ENCODE data around the gene GABRB2.

GABRB2 gene

GRCh38 chr5:161314033-161314432, 232.5 kb downstream of the GABRB2 start:
- H3K9ac ChIP-seq (ENCODE audit: low read depth, low read length), result no peak overlapping the region
- no peaks in the 10 kb centered on the region for H3K79me2 ChIP-seq (ENCODE audit: insufficient read depth, low read length)
- no peak for DNase-seq
- H2AFZ ChIP-seq (ENCODE audit: low read depth, low read length), result no peak overlapping the region
- H3K27me3 ChIP-seq (ENCODE audit: insufficient read depth, low read length, poor library complexity), result no peaks in the 10 kb centered on the region
- H3K9me3 ChIP-seq (ENCODE audit: insufficient read depth, low read length, severe bottlenecking), result no peaks in the 10 kb centered on the region
- TF ChIP-seq EZH2 (IDR thresholded peaks at IDR 0.05; ENCODE audit: borderline replicate concordance, low read depth, low read length, severe bottlenecking) (no peak), CTCF (IDR thresholded peaks at IDR 0.05; ENCODE audit: borderline replicate concordance, extremely low read depth, low read length, poor library complexity, severe bottlenecking) (no peak)
- no peak for ATAC-seq (ENCODE audit: insufficient read depth, low read depth)
- H3K36me3 ChIP-seq (ENCODE audit: insufficient read depth, low read length), result no peaks in the 10 kb centered on the region
- no peak overlapping the region for H3K27ac ChIP-seq (ENCODE audit: low read length)
- no peaks in the 10 kb centered on the region for H4K20me1 ChIP-seq (ENCODE audit: insufficient read depth, low read length)
- H3K4me2 ChIP-seq (ENCODE audit: insufficient read depth, low read length), result no peak overlapping the region
- H3K4me1 ChIP-seq (ENCODE audit: insufficient read depth, low read length), result no peaks in the 10 kb centered on the region
- no peak overlapping the region for H3K4me3 ChIP-seq (ENCODE audit: low read depth in 1 of 2, low read length in 2 of 2)

- Histone ChIP-seq H2AFZ (ENCODE audit: low read depth, low read length) (no peak overlapping the region), H3K79me2 (ENCODE audit: insufficient read depth, low read length) (no peaks in the 10 kb centered on the region), H3K27me3 (ENCODE audit: insufficient read depth, low read length, poor library complexity) (no peaks in the 10 kb centered on the region), H4K20me1 (ENCODE audit: insufficient read depth, low read length) (no peaks in the 10 kb centered on the region), H3K4me3 (ENCODE audit: low read depth in 1 of 2, low read length in 2 of 2) (no peak overlapping the region), H3K36me3 (ENCODE audit: insufficient read depth, low read length) (no peaks in the 10 kb centered on the region), H3K9me3 (ENCODE audit: insufficient read depth, low read length, severe bottlenecking) (no peaks in the 10 kb centered on the region), H3K4me1 (ENCODE audit: insufficient read depth, low read length) (no peaks in the 10 kb centered on the region), H3K4me2 (ENCODE audit: insufficient read depth, low read length) (no peak overlapping the region), H3K27ac (ENCODE audit: low read length) (no peak overlapping the region), H3K9ac (ENCODE audit: low read depth, low read length) (no peak overlapping the region)
- ATAC-seq (ENCODE audit: insufficient read depth, low read depth), result no peak
- TF ChIP-seq EZH2 (IDR thresholded peaks at IDR 0.05; ENCODE audit: borderline replicate concordance, low read depth, low read length, severe bottlenecking) (no peak), CTCF (IDR thresholded peaks at IDR 0.05; ENCODE audit: borderline replicate concordance, extremely low read depth, low read length, poor library complexity, severe bottlenecking) (no peak)
- no peak for DNase-seq
These were observed 233.6 kb downstream of the GABRB2 start for GRCh38 chr5:161312882-161313281.

GRCh38 chr5:161311965-161312364, 234.6 kb downstream of the GABRB2 start:
- TF ChIP-seq CTCF (IDR thresholded peaks at IDR 0.05; ENCODE audit: borderline replicate concordance, extremely low read depth, low read length, poor library complexity, severe bottlenecking) (no peak), EZH2 (IDR thresholded peaks at IDR 0.05; ENCODE audit: borderline replicate concordance, low read depth, low read length, severe bottlenecking) (no peak)

More at GRCh38 chr5:161311965-161312364, 234.6 kb downstream of the GABRB2 start:
- no peaks in the 10 kb centered on the region for H3K36me3 ChIP-seq (ENCODE audit: insufficient read depth, low read length)
- H3K9ac ChIP-seq (ENCODE audit: low read depth, low read length), result no peak overlapping the region
- no peak overlapping the region for H3K4me2 ChIP-seq (ENCODE audit: insufficient read depth, low read length)
- H3K27me3 ChIP-seq (ENCODE audit: insufficient read depth, low read length, poor library complexity), result no peaks in the 10 kb centered on the region
- H3K27ac ChIP-seq (ENCODE audit: low read length), result no peak overlapping the region
- H3K9me3 ChIP-seq (ENCODE audit: insufficient read depth, low read length, severe bottlenecking), result no peaks in the 10 kb centered on the region
- no peak overlapping the region for H2AFZ ChIP-seq (ENCODE audit: low read depth, low read length)
- ATAC-seq (ENCODE audit: insufficient read depth, low read depth) (no peak), DNase-seq (no peak)
- H3K4me1 ChIP-seq (ENCODE audit: insufficient read depth, low read length), result no peaks in the 10 kb centered on the region
- H3K4me3 ChIP-seq (ENCODE audit: low read depth in 1 of 2, low read length in 2 of 2), result no peak overlapping the region
- H4K20me1 ChIP-seq (ENCODE audit: insufficient read depth, low read length), result no peaks in the 10 kb centered on the region
- H3K79me2 ChIP-seq (ENCODE audit: insufficient read depth, low read length), result no peaks in the 10 kb centered on the region
